Stimulated activated CD4-positive, alpha-beta T cell treated with anti-CD3 and anti-CD28 coated beads, Interleukin-15, amount 100 ng/mL, for 24 hours (primary cell): ENCODE measurements around the gene SLC39A11.
"Not testable (repeated sequence)": the region's sequence is repeated elsewhere in the genome, so short reads cannot be mapped to it uniquely, and the experiment has no call there.

Experiments
- DNase-seq: peaks from one replicate; pipeline ENCODE4 v3.0.0-alpha.2; 2020

The SLC39A11 gene

GRCh38 chr17:73092523-73093135 is at the start of gene SLC39A11:
TSS of gene SLC39A11 (minus strand) at chr17:73092688. CDS start at chr17:73088764, 3,924 bp downstream.
- DNase-seq, result peak; percentile 94

- DNase-seq, result no peak
Measured at GRCh38 chr17:73141411-73141810, 48.9 kb upstream of the SLC39A11 start.

- no peak for DNase-seq
Measured at GRCh38 chr17:73140566-73140965, 48.1 kb upstream of the SLC39A11 start.

GRCh38 chr17:73139296-73139695 is 46.8 kb upstream of the SLC39A11 start:
- no peak for DNase-seq

GRCh38 chr17:73138541-73139138 is 46.2 kb upstream of the SLC39A11 start:
- no peak for DNase-seq

- DNase-seq, result no peak
Measured at GRCh38 chr17:73137376-73137775, 44.9 kb upstream of the SLC39A11 start.

GRCh38 chr17:73135766-73136165 is 43.3 kb upstream of the SLC39A11 start:
- no peak for DNase-seq

GRCh38 chr17:73133911-73134649 is 41.6 kb upstream of the SLC39A11 start:
- no peak for DNase-seq

GRCh38 chr17:73132085-73132492 is 39.6 kb upstream of the SLC39A11 start:
- no peak for DNase-seq

- not testable (repeated sequence) for DNase-seq
Measured at GRCh38 chr17:73131439-73131838, 39.0 kb upstream of the SLC39A11 start.

- no peak for DNase-seq
Measured at GRCh38 chr17:73130977-73131376, 38.5 kb upstream of the SLC39A11 start.

- no peak for DNase-seq
Measured at GRCh38 chr17:73128496-73128895, 36.0 kb upstream of the SLC39A11 start.

GRCh38 chr17:73126716-73127473 is 34.4 kb upstream of the SLC39A11 start:
- no peak for DNase-seq

GRCh38 chr17:73123606-73124320 is 31.3 kb upstream of the SLC39A11 start:
- DNase-seq, result no peak

- no peak for DNase-seq
Measured at GRCh38 chr17:73122953-73123605, 30.6 kb upstream of the SLC39A11 start.

- no peak for DNase-seq
Measured at GRCh38 chr17:73121506-73121905, 29.0 kb upstream of the SLC39A11 start.

GRCh38 chr17:73119631-73120030 is 27.1 kb upstream of the SLC39A11 start:
- DNase-seq, result no peak

- no peak for DNase-seq
Measured at GRCh38 chr17:73118951-73119391, 26.5 kb upstream of the SLC39A11 start.

- no peak for DNase-seq
Measured at GRCh38 chr17:73118139-73118538, 25.7 kb upstream of the SLC39A11 start.

GRCh38 chr17:73112246-73112645 is 19.8 kb upstream of the SLC39A11 start:
- no peak for DNase-seq

GRCh38 chr17:73111386-73111785 is 18.9 kb upstream of the SLC39A11 start:
- DNase-seq, result no peak

- no peak for DNase-seq
Measured at GRCh38 chr17:73107191-73107590, 14.7 kb upstream of the SLC39A11 start.
